Activated gamma-delta T cell treated with anti-CD3 and anti-CD28 coated beads, Interleukin-2, amount 50 U/mL, for 16 hours (primary cell): ENCODE measurements around the gene PRAME.
"Not testable (repeated sequence)": the region's sequence is repeated elsewhere in the genome, so short reads cannot be mapped to it uniquely, and the experiment has no call there.

Source experiments
- DNase-seq: peaks from one replicate; pipeline ENCODE4 v3.0.0-alpha.2; 2020; ENCODE audit warnings: low read depth

The PRAME gene

GRCh38 chr22:22550789-22551434 lies 8.2 kb downstream of the PRAME start:
- DNase-seq: no peak

- DNase-seq: no peak
These were observed 10.2 kb downstream of the PRAME start for GRCh38 chr22:22548910-22549309.

GRCh38 chr22:22548317-22548716 lies 10.7 kb downstream of the PRAME start:
- DNase-seq: no peak

GRCh38 chr22:22547692-22548300 lies 11.3 kb downstream of the PRAME start:
- DNase-seq: no peak

GRCh38 chr22:22547226-22547625 lies 11.8 kb downstream of the PRAME start:
- no peak for DNase-seq

- DNase-seq: no peak
These were observed 12.6 kb downstream of the PRAME start for GRCh38 chr22:22546490-22546889.

GRCh38 chr22:22545084-22545483 lies 14.0 kb downstream of the PRAME start:
- no peak for DNase-seq

- no peak for DNase-seq
These were observed 20.7 kb downstream of the PRAME start for GRCh38 chr22:22538226-22538989.

- no peak for DNase-seq
These were observed 22.1 kb downstream of the PRAME start for GRCh38 chr22:22536916-22537315.

- no peak for DNase-seq
These were observed 22.6 kb downstream of the PRAME start for GRCh38 chr22:22536515-22536914.

- DNase-seq: no peak
These were observed 23.4 kb downstream of the PRAME start for GRCh38 chr22:22535662-22536061.

- DNase-seq: no peak
These were observed 24.3 kb downstream of the PRAME start for GRCh38 chr22:22534604-22535415.

- DNase-seq: no peak
These were observed 25.2 kb downstream of the PRAME start for GRCh38 chr22:22533863-22534262.

GRCh38 chr22:22533417-22533816 lies 25.6 kb downstream of the PRAME start:
- DNase-seq: no peak

GRCh38 chr22:22532547-22533071 lies 26.5 kb downstream of the PRAME start:
- not testable (repeated sequence) for DNase-seq

GRCh38 chr22:22531770-22532546 lies 27.1 kb downstream of the PRAME start:
- DNase-seq: no peak

GRCh38 chr22:22528780-22529179 lies 30.3 kb downstream of the PRAME start:
- DNase-seq: no peak

- DNase-seq: no peak
These were observed 31.8 kb downstream of the PRAME start for GRCh38 chr22:22527312-22527711.

GRCh38 chr22:22526125-22526912 lies 32.7 kb downstream of the PRAME start:
- no peak for DNase-seq

GRCh38 chr22:22523494-22523893 lies 35.6 kb downstream of the PRAME start:
- DNase-seq: no peak

GRCh38 chr22:22521631-22522030 lies 37.4 kb downstream of the PRAME start:
- no peak for DNase-seq
